GM12865 (cell line): ENCODE data around the gene OMD.

Experiments used
- DNase-seq: peaks from one replicate; pipeline ENCODE4 v3.0.0; 2010; ENCODE audit warnings: low read depth
- H3K4me3 ChIP-seq: 2 replicates; pipeline ENCODE4 v1.5.1; 2011; ENCODE audit warnings: mild to moderate bottlenecking, low read depth, low read length, control low read depth
- TF ChIP-seq, protein P1 (sequence below): IDR thresholded peaks from 2 replicates; pipeline ENCODE4 v1.5.1; 2011; ENCODE audit warnings: low read length, control low read depth, low read depth, inconsistent platforms; ENCODE audit not compliant: insufficient read depth; ENCODE audit errors: missing control alignments

Gene OMD

DNA sequence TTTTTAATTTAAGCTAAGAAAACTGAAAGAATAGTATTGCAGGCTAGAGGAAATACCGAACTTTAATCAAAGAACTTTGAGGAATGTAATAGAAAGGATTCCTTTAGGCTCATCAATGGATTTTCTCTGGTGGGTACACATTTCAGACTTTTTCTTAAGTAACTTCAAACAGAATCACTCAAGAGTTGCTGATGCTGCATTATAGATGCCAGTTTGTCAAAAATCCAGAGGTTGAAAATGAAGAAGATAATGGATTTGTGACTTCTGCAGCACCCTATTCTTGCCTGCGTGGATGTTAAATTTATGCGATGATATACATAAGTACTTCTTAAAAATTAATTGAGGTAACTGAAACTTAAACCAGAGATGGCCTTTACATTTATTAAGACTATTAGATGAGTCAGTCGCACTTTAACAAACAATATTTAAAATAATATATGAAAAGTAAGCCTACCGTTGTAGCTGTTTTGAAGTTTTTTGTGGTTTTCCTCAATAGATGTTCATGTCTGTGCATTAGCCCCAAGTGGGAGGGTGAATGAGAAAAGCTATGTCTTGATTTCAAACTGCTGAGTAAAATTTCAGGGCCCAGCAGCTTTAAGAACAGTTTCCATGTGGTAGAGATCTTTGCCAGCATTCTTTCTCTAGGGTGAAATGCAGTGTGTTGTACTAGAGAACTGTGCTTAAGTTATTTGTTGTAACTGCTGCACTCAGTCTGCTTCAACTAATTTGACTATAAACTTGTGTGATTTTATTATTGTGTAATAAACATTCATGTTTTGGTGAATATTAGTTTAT, 20.0 kb downstream of the OMD start, which contains the start of gene OGN:
Gene OGN (minus strand): TSS at position 537 of the 795 bp plus-strand sequence. CDS start 1,171 bp downstream, outside the sequence.
- TF ChIP-seq, protein P1, sequence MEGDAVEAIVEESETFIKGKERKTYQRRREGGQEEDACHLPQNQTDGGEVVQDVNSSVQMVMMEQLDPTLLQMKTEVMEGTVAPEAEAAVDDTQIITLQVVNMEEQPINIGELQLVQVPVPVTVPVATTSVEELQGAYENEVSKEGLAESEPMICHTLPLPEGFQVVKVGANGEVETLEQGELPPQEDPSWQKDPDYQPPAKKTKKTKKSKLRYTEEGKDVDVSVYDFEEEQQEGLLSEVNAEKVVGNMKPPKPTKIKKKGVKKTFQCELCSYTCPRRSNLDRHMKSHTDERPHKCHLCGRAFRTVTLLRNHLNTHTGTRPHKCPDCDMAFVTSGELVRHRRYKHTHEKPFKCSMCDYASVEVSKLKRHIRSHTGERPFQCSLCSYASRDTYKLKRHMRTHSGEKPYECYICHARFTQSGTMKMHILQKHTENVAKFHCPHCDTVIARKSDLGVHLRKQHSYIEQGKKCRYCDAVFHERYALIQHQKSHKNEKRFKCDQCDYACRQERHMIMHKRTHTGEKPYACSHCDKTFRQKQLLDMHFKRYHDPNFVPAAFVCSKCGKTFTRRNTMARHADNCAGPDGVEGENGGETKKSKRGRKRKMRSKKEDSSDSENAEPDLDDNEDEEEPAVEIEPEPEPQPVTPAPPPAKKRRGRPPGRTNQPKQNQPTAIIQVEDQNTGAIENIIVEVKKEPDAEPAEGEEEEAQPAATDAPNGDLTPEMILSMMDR = no peak
- DNase-seq = no peak

DNA sequence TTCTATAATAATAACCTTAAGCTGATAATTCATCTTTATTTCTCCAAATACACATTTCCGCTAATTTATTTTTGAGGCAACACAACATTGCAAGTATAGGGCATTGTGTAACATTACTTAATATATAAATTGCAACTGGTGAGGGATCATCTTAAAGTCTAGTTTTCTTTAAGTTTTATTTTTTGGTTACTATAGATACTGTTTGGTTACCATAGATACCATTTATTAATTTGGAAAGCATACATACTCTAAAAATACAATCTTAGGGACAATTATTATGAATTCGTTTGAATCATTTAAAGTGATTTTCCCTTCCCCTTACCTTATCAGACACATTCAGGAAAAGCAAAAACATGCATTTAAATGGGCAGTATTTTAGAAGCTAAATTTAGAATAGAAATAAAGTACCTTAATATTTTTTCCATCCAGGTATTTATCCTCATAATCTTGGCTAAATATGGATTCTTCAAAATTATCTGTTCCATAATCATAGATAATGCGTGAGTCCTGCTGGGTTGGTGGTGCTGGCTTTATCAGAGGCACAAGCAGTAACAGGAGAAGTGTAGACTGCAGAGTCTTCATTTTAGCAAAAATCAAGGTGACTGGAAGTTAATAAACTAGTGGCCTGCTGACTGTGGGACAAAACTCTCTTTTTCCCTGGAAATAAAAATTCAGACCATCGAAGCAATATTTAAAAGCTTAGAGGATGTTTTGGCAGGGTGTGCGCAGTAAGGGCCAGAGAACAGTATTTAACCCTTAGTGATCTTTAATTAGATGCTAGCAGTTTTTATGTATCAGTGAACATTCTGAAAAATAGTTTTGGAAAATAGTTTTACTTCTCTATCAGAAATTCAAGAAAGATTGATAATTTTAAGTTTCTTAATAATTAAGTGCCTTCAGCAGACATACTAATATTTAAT, 21.2 kb downstream of the OMD start:
- TF ChIP-seq, protein P1 = no peak
- DNase-seq = no peak
- no peak overlapping the region for H3K4me3 ChIP-seq

More for the DNA sequence above, 20.0 kb downstream of the OMD start, which contains the start of gene OGN:
- no peak within 1 kb of the TSS for H3K4me3 ChIP-seq

DNA sequence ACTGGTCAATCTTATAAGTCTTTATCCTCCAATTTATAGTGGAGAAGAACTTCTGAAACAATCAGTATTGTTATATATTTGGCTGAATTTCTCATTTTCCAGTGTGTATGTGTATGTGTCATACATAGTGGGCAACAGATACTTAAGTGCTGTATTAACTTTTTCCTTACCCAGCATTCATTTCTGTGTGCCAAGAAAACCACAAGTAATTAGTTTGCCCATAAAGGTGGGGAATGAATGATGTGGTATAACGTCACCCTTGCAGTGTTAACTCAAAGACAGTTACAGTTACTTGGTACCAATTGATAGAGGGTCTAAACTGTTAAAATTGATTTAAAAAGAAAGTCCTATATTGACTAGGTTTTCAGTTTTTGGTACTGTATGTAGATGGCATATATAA, 21.9 kb downstream of the OMD start:
- H3K4me3 ChIP-seq = no peak overlapping the region

GRCh38 chr9:92397853-92398252, 26.4 kb downstream of the OMD start:
- no peak for DNase-seq
- H3K4me3 ChIP-seq = no peak overlapping the region
- TF ChIP-seq, protein P1 = no peak

More for the DNA sequence above, 21.9 kb downstream of the OMD start:
- TF ChIP-seq, protein P1 = no peak
- DNase-seq = no peak

- no peak for DNase-seq
- H3K4me3 ChIP-seq = no peak overlapping the region
- TF ChIP-seq, protein P1 = no peak
Measured at GRCh38 chr9:92395617-92396016, 28.7 kb downstream of the OMD start.

- TF ChIP-seq, protein P1 = no peak
- H3K4me3 ChIP-seq = no peak overlapping the region
- DNase-seq = no peak
Measured at GRCh38 chr9:92393686-92394085, 30.6 kb downstream of the OMD start.
